GM19328 (cell line): ENCODE measurements around the gene F8A3.
"Not testable (repeated sequence)": the region's sequence is repeated elsewhere in the genome, so short reads cannot be mapped to it uniquely, and the experiment has no call there.

ENCODE experiments used
- ATAC-seq: cut with Tn5 transposase; IDR thresholded peaks from one replicate; pipeline ENCODE4 v1.9.1; 2021; ENCODE audit warnings: mild to moderate bottlenecking, moderate library complexity; ENCODE audit not compliant: unreplicated experiment

Gene F8A3

DNA sequence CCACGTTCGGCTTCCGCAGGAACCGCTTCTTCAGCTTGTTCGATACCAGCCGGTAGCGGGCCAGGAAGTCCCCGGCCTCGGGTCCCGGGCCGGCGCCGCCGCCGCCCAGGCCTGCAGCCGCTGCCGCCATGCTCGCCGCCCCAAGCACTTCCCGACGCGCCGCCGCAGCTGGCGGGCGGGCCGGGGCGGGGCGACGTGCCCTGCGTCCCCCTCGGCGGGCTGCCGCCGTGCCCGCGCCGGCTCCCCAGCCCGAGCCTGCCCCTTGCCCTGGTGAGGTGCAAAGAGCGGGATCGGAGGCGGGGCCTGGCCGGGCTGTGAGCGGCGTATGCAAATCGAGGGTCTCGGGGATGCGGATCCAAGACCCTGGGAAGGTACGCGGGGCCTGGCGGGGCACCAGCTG, at the start of gene F8A3:
F8A3 (minus strand) TSS at position 150 of the 400 bp plus-strand sequence; CDS start at position 130, 20 bp downstream.
- peak; percentile 75 for ATAC-seq

DNA sequence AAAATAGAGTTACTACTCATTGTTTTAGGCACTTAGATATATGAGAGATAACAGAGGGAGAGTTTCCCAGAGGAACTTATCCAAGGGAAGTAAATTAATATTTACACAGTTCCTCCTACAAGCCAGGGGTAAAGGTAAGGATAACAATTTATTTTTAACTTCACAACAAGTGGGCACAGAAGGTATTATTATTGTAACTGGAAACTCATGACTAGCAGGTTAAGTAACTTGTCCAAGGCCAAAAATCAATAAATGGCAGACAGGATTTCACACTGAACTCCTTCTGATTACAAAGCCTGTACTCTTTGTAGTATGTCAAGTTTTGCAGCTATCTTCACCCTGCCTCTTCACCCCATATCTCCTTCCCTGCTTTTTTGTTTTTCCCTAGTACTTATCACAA, 46.9 kb upstream of the F8A3 start:
- ATAC-seq, result no peak

GRCh38 chrX:155495134-155495533, 36.7 kb upstream of the F8A3 start:
- not testable (repeated sequence) for ATAC-seq

- ATAC-seq, result not testable (repeated sequence)
Observed at GRCh38 chrX:155491421-155491820, 33.0 kb upstream of the F8A3 start.

DNA sequence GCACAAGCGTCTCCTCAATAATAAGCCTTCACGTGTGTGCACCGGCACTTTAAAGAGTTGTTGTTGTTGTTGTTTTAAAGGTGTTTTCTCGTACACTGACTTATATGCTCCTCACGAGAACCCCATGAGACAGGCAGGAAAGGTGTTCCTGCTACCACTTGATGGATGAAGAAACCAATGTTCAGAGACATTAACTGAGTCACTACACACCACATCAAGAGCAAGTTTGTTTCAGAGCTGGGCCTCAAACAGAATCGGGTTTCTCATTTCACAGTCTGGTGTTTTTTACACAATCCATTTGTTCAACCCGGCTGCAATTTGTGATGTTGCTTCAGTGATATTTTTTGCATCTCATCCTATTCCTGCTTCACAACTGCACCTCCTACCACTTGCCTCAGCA, 18.7 kb upstream of the F8A3 start:
- not testable (repeated sequence) for ATAC-seq

DNA sequence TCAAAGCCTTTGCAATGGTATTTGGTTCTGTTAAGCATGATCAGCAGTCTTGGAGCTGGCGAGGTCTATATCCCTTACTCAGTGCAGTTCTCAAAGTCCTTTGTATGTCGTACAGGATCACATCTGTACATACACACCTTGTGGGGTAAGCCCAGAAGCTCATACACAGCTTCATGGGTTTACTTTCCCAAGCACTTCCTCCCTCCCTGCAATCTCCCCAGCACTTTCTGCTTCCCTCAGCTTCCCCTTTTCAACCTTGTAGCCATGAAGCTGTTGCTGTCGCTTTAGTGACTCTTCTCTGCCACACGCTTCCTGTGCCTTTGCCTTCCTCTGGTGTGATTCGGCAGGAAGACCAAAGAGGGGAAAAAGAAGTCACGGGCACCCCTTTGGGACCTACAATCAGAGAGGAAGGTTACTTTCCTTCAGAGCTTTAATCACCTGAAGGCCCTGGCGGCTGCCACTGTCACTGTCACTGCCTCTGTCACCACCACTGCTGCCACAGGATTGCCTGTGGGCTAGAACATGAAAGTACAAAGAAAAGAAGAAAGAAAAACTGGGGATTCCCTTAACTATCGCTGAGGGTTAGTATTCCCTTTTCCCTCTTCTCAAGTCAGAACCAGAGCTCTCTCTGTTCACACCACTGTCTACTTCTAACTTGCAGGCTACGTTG, 8.0 kb upstream of the F8A3 start:
- ATAC-seq, result peak; percentile 55

DNA sequence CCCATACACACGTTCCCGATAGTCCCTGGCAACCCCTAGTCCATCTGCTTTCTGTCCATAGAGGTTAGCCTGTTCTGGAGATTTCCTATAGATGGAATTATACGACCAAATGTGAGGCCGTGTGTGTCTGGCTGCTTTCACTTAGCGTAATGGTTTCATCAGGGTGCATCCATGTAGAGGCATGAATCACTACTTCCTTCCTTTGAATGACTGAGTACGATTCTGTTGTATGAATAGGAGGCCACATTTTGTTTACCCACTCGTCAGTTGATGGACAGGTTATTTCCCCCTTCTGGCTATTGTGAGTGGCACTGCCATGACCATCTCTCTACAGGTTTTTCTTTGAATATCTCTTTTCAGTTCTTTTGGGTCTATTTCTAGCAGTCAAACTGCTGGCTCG, 2.1 kb upstream of the F8A3 start:
- not testable (repeated sequence) for ATAC-seq

DNA sequence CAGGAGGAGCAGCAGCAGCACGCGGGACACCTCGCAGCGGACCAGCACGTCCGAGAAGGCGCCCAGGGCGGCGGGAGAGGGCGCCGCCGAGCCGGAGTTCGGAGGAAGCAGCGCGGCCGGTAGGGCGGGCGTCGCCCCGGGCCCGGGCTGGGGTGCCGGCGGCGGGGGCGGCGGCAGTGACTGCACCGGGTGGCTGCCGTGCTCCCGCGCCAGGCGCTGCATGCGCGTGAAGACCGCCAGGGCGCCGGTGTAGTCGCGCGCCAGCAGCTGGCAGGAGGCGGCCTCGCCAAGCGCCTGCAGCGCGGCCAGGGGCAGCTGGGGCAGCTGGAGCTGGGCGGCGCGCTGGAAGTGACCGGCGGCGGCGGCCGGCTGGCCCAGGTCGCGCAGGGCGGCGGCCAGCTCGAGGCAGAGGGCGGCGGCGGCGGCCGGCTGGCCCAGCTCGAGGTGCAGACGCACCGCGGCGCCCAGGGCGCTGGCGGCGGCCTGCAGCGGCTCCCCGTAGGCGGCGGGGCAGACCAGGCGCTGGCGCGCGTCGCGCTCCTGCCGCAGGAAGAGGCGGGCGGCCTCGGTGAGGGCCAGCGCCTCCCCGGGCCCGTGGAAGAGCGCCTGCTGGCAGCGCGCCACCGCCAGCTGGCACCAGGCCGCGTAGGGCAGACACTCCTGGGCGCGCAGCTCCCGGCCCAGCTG, 516 bp downstream of the F8A3 start:
- ATAC-seq, result peak; percentile 57

GRCh38 chrX:155441097-155441496, 17.3 kb downstream of the F8A3 start:
- ATAC-seq, result no peak

GRCh38 chrX:155435744-155436112, 22.7 kb downstream of the F8A3 start:
- no peak for ATAC-seq

DNA sequence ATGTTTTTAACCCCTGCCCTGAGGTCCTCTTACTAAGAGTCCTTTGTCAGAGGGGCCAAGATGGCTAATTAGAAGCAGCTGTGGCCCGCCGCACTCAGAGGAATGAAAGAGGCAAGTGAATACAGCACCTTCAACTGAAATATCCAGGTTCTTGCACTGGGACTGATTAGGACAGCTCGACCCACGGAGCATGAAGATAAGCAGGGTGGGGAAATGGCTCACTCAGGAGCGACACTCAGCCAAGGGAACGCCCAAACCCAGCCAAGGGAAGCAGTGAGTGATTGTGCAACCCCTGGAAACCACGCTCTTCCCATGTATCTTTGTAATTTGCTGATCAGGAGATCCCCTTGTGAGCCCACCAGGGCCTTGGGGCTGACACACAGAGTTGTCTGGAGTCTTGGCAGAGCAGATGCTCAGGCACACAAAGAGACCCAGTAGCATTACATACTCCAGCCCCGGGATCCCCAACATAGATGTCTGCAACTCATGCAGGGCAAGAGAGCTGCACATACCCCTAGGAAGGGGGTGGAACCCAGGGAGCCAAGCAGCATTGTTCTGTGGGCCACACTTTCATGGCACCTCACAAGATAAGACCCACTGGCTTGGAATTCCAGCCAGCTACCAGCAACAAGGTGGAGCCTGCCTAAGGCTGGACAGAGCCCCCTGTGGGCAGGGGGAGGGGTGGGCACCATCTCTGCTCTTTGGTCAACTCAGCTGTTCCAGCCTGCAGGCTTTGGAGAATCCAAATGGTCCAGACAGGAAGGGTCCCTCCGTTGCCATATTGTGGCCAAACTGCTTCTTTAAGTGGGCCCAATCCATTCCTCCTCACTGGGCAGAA, 23.3 kb downstream of the F8A3 start:
- no peak for ATAC-seq

DNA sequence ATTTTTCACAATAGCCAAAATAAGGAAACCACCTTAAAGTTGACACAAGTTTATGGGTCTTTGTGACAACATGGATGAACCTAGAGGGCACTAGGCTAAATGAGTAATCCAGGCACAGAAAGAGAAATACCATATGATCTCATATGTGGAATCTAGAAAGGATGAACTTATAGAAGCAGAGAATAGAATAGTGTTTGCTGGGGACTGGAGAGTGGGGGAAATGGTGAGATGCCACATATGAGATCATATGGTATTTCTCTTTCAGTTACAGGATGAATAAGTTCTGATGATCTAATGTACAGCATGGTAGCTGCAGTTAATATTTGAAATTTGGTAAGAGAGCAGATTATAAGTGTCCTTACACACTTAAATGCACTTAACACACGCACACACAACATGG, 40.7 kb downstream of the F8A3 start:
- ATAC-seq, result no peak
